GM19468 (cell line): ENCODE results near the gene DCAF5.
"Not testable (repeated sequence)": the region's sequence is repeated elsewhere in the genome, so short reads cannot be mapped to it uniquely, and the experiment has no call there.

ENCODE experiments used
- ATAC-seq: cut with Tn5 transposase; IDR thresholded peaks from one replicate; pipeline ENCODE4 v1.9.1; 2021; ENCODE audit warnings: mild to moderate bottlenecking, moderate library complexity, moderate number of reproducible peaks; ENCODE audit not compliant: unreplicated experiment; ENCODE audit errors: extremely low read depth

Gene DCAF5

GRCh38 chr14:69073915-69074314 is 79.0 kb downstream of the DCAF5 start:
- no peak for ATAC-seq

- no peak for ATAC-seq
These were observed 79.5 kb downstream of the DCAF5 start for GRCh38 chr14:69073429-69073828.

GRCh38 chr14:69072584-69072983 is 80.3 kb downstream of the DCAF5 start:
- ATAC-seq = no peak

- no peak for ATAC-seq
These were observed 84.0 kb downstream of the DCAF5 start for GRCh38 chr14:69068744-69069421.

GRCh38 chr14:69066396-69067171 is 86.3 kb downstream of the DCAF5 start:
- no peak for ATAC-seq

GRCh38 chr14:69065934-69066333 is 87.0 kb downstream of the DCAF5 start:
- ATAC-seq = not testable (repeated sequence)

GRCh38 chr14:69064596-69064995 is 88.3 kb downstream of the DCAF5 start:
- ATAC-seq = no peak

- ATAC-seq = no peak
These were observed 93.0 kb downstream of the DCAF5 start for GRCh38 chr14:69059658-69060623.

GRCh38 chr14:69055999-69056788 is 96.7 kb downstream of the DCAF5 start:
- no peak for ATAC-seq

GRCh38 chr14:69055125-69055524 is 97.8 kb downstream of the DCAF5 start:
- ATAC-seq = no peak

- ATAC-seq = no peak
These were observed 98.9 kb downstream of the DCAF5 start for GRCh38 chr14:69054030-69054429.

GRCh38 chr14:69052181-69052601 is 100.7 kb downstream of the DCAF5 start:
- no peak for ATAC-seq

- no peak for ATAC-seq
These were observed 102.4 kb downstream of the DCAF5 start for GRCh38 chr14:69050240-69051184.

GRCh38 chr14:69049675-69050074 is 103.2 kb downstream of the DCAF5 start:
- no peak for ATAC-seq

GRCh38 chr14:69048456-69048855 is 104.5 kb downstream of the DCAF5 start:
- ATAC-seq = no peak

GRCh38 chr14:69047255-69047654 is 105.7 kb downstream of the DCAF5 start:
- ATAC-seq = no peak

- no peak for ATAC-seq
These were observed 106.5 kb downstream of the DCAF5 start for GRCh38 chr14:69046476-69046860.

GRCh38 chr14:69045857-69046475 is 107.0 kb downstream of the DCAF5 start:
- ATAC-seq = no peak
